GM21576 (cell line): ENCODE measurements around the gene ZC3H13.
"Not testable (repeated sequence)": the region's sequence is repeated elsewhere in the genome, so short reads cannot be mapped to it uniquely, and the experiment has no call there.

Experiments
- ATAC-seq: cut with Tn5 transposase; IDR thresholded peaks from one replicate; pipeline ENCODE4 v1.9.1; 2021; ENCODE audit warnings: mild to moderate bottlenecking, moderate library complexity; ENCODE audit not compliant: unreplicated experiment

The ZC3H13 gene

GRCh38 chr13:46010148-46010547 lies 42.4 kb downstream of the ZC3H13 start:
- ATAC-seq = no peak

GRCh38 chr13:46008631-46009030 lies 43.9 kb downstream of the ZC3H13 start:
- ATAC-seq = no peak

- ATAC-seq = no peak
These were observed 45.7 kb downstream of the ZC3H13 start for GRCh38 chr13:46006688-46007452.

- no peak for ATAC-seq
These were observed 48.1 kb downstream of the ZC3H13 start for GRCh38 chr13:46004491-46004890.

- ATAC-seq = no peak
These were observed 55.9 kb downstream of the ZC3H13 start for GRCh38 chr13:45996631-45997030.

GRCh38 chr13:45995245-45995644 lies 57.3 kb downstream of the ZC3H13 start:
- no peak for ATAC-seq

- no peak for ATAC-seq
These were observed 57.8 kb downstream of the ZC3H13 start for GRCh38 chr13:45994752-45995151.

- ATAC-seq = no peak
These were observed 62.9 kb downstream of the ZC3H13 start for GRCh38 chr13:45989607-45990006.

- not testable (repeated sequence) for ATAC-seq
These were observed 71.4 kb downstream of the ZC3H13 start for GRCh38 chr13:45981127-45981526.

GRCh38 chr13:45975337-45975736 lies 77.2 kb downstream of the ZC3H13 start:
- no peak for ATAC-seq

GRCh38 chr13:45974500-45974899 lies 78.0 kb downstream of the ZC3H13 start:
- no peak for ATAC-seq

- no peak for ATAC-seq
These were observed 85.0 kb downstream of the ZC3H13 start for GRCh38 chr13:45967589-45967988.

GRCh38 chr13:45966715-45967114 lies 85.8 kb downstream of the ZC3H13 start:
- ATAC-seq = no peak

- no peak for ATAC-seq
These were observed 91.1 kb downstream of the ZC3H13 start for GRCh38 chr13:45961468-45961867.

- no peak for ATAC-seq
These were observed 97.4 kb downstream of the ZC3H13 start for GRCh38 chr13:45954836-45955800.

GRCh38 chr13:45953082-45953481 lies 99.5 kb downstream of the ZC3H13 start:
- ATAC-seq = no peak

- no peak for ATAC-seq
These were observed 100.8 kb downstream of the ZC3H13 start for GRCh38 chr13:45951724-45952123.

- no peak for ATAC-seq
These were observed 101.4 kb downstream of the ZC3H13 start for GRCh38 chr13:45951166-45951565.

- ATAC-seq = no peak
These were observed 102.1 kb downstream of the ZC3H13 start for GRCh38 chr13:45950386-45951000.

GRCh38 chr13:45949161-45949560 lies 103.4 kb downstream of the ZC3H13 start:
- no peak for ATAC-seq

GRCh38 chr13:45943965-45944364 lies 108.6 kb downstream of the ZC3H13 start:
- ATAC-seq = no peak
